Measurements from ENCODE around the gene CST8.

CST8 gene

GRCh38 chr20:23537030-23537429, 46.1 kb downstream of the CST8 start:
- H3K4me1 ChIP-seq (ENCODE audit: insufficient read depth, low read length), result no peaks in the 10 kb centered on the region
- H3K27ac ChIP-seq (ENCODE audit: low read length), result no peak overlapping the region
- H4K20me1 ChIP-seq (ENCODE audit: insufficient read depth, low read length), result no peaks in the 10 kb centered on the region
- no peaks in the 10 kb centered on the region for H3K36me3 ChIP-seq (ENCODE audit: insufficient read depth, low read length)
- peaks cover 9% of the 10 kb centered on the region for H3K27me3 ChIP-seq (ENCODE audit: insufficient read depth, low read length, poor library complexity)
- no peak overlapping the region for H3K4me2 ChIP-seq (ENCODE audit: insufficient read depth, low read length)
- H3K4me3 ChIP-seq (ENCODE audit: low read depth in 1 of 2, low read length in 2 of 2), result no peak overlapping the region
- ATAC-seq (ENCODE audit: insufficient read depth, low read depth), result no peak
- DNase-seq, result no peak
- H3K9ac ChIP-seq (ENCODE audit: low read depth, low read length), result no peak overlapping the region
- no peaks in the 10 kb centered on the region for H3K79me2 ChIP-seq (ENCODE audit: insufficient read depth, low read length)
- H3K9me3 ChIP-seq (ENCODE audit: insufficient read depth, low read length, severe bottlenecking), result no peaks in the 10 kb centered on the region
- TF ChIP-seq, protein P1, sequence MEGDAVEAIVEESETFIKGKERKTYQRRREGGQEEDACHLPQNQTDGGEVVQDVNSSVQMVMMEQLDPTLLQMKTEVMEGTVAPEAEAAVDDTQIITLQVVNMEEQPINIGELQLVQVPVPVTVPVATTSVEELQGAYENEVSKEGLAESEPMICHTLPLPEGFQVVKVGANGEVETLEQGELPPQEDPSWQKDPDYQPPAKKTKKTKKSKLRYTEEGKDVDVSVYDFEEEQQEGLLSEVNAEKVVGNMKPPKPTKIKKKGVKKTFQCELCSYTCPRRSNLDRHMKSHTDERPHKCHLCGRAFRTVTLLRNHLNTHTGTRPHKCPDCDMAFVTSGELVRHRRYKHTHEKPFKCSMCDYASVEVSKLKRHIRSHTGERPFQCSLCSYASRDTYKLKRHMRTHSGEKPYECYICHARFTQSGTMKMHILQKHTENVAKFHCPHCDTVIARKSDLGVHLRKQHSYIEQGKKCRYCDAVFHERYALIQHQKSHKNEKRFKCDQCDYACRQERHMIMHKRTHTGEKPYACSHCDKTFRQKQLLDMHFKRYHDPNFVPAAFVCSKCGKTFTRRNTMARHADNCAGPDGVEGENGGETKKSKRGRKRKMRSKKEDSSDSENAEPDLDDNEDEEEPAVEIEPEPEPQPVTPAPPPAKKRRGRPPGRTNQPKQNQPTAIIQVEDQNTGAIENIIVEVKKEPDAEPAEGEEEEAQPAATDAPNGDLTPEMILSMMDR (IDR thresholded peaks at IDR 0.05; ENCODE audit: borderline replicate concordance, extremely low read depth, low read length, poor library complexity, severe bottlenecking), result no peak
- TF ChIP-seq EZH2 (IDR thresholded peaks at IDR 0.05; ENCODE audit: borderline replicate concordance, low read depth, low read length, severe bottlenecking), result no peak
- no peak overlapping the region for H2AFZ ChIP-seq (ENCODE audit: low read depth, low read length)

DNA sequence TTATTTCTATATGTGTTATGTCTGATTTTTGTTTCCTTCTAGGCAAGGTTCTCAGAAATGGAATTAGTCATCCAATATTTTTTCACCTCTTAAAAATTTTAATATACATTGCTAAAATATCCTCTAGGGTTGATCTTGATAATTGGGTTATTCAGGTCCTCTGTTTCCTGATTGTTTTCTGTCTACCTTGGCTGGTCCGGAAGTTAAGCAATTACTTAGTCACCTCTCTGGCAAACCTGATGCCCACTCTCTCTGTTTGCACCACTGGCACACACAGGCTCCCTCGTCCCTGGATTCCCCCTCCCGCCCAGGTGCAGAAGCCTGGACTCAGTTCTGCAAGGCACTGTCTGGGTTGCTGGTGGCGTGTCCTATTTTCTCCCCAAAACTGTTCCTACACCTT, 49.7 kb downstream of the CST8 start:
- Histone ChIP-seq H3K4me1 (ENCODE audit: insufficient read depth, low read length) (no peaks in the 10 kb centered on the region), H3K9ac (ENCODE audit: low read depth, low read length) (no peak overlapping the region), H2AFZ (ENCODE audit: low read depth, low read length) (no peak overlapping the region), H3K36me3 (ENCODE audit: insufficient read depth, low read length) (no peaks in the 10 kb centered on the region), H3K27ac (ENCODE audit: low read length) (no peak overlapping the region), H3K27me3 (ENCODE audit: insufficient read depth, low read length, poor library complexity) (peaks cover 5% of the 10 kb centered on the region), H3K79me2 (ENCODE audit: insufficient read depth, low read length) (no peaks in the 10 kb centered on the region), H3K4me3 (ENCODE audit: low read depth in 1 of 2, low read length in 2 of 2) (no peak overlapping the region), H3K4me2 (ENCODE audit: insufficient read depth, low read length) (no peak overlapping the region), H4K20me1 (ENCODE audit: insufficient read depth, low read length) (no peaks in the 10 kb centered on the region), H3K9me3 (ENCODE audit: insufficient read depth, low read length, severe bottlenecking) (no peaks in the 10 kb centered on the region)
- ATAC-seq (ENCODE audit: insufficient read depth, low read depth) (no peak), DNase-seq (no peak)
- no peak for TF ChIP-seq EZH2 (IDR thresholded peaks at IDR 0.05; ENCODE audit: borderline replicate concordance, low read depth, low read length, severe bottlenecking)
- TF ChIP-seq, protein P1 (IDR thresholded peaks at IDR 0.05; ENCODE audit: borderline replicate concordance, extremely low read depth, low read length, poor library complexity, severe bottlenecking), result no peak

DNA sequence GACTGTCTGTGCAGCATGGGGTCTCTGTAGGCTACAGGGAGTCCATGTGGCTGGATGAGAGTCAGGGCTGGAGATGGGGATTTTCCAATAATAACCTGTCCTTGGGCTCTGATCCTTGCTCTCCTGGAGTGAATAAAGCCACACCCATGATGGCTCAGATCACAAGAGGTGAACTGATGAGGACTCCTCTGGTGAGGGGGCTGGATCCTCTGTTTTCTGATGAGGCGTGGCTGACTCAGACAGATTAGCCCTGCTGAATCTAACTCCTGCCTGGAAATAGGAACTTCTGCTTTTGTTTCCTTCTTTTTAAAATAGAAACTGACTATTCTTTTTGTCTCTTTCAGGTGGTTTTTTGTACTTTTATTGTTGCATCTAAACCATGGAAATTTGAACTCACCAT, 50.4 kb downstream of the CST8 start:
- no peak overlapping the region for H3K27ac ChIP-seq (ENCODE audit: low read length)
- no peaks in the 10 kb centered on the region for H3K9me3 ChIP-seq (ENCODE audit: insufficient read depth, low read length, severe bottlenecking)
- no peaks in the 10 kb centered on the region for H3K36me3 ChIP-seq (ENCODE audit: insufficient read depth, low read length)
- H3K27me3 ChIP-seq (ENCODE audit: insufficient read depth, low read length, poor library complexity), result peaks cover 5% of the 10 kb centered on the region
- no peak overlapping the region for H3K9ac ChIP-seq (ENCODE audit: low read depth, low read length)
- ATAC-seq (ENCODE audit: insufficient read depth, low read depth) (no peak), DNase-seq (no peak)
- H2AFZ ChIP-seq (ENCODE audit: low read depth, low read length), result no peak overlapping the region
- no peak for TF ChIP-seq EZH2 (IDR thresholded peaks at IDR 0.05; ENCODE audit: borderline replicate concordance, low read depth, low read length, severe bottlenecking)
- TF ChIP-seq, protein P1 (IDR thresholded peaks at IDR 0.05; ENCODE audit: borderline replicate concordance, extremely low read depth, low read length, poor library complexity, severe bottlenecking), result no peak
- H3K4me2 ChIP-seq (ENCODE audit: insufficient read depth, low read length), result no peak overlapping the region
- no peak overlapping the region for H3K4me3 ChIP-seq (ENCODE audit: low read depth in 1 of 2, low read length in 2 of 2)
- H3K79me2 ChIP-seq (ENCODE audit: insufficient read depth, low read length), result no peaks in the 10 kb centered on the region
- no peaks in the 10 kb centered on the region for H3K4me1 ChIP-seq (ENCODE audit: insufficient read depth, low read length)
- H4K20me1 ChIP-seq (ENCODE audit: insufficient read depth, low read length), result no peaks in the 10 kb centered on the region

DNA sequence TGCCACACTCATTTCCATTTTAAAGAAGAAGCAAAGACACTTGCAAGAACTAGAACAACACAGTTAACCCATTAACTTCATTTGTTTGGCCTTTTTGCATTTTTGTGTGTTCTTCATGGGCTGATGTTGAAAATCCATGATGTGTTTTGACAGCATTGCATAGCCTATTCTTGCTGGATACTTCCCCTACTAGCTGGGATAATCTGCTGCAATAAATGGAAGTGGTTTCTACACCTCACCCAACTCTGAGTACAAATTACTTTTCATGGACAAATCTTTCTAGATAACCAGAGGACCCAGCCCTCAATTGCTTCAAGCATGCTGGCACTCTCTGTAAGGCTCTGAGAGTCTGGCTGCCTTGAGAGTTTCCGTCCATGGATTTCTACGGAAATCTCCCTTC, 50.9 kb downstream of the CST8 start:
- H3K36me3 ChIP-seq (ENCODE audit: insufficient read depth, low read length), result no peaks in the 10 kb centered on the region
- H3K27me3 ChIP-seq (ENCODE audit: insufficient read depth, low read length, poor library complexity), result peaks cover 5% of the 10 kb centered on the region
- H3K79me2 ChIP-seq (ENCODE audit: insufficient read depth, low read length), result no peaks in the 10 kb centered on the region
- no peaks in the 10 kb centered on the region for H3K9me3 ChIP-seq (ENCODE audit: insufficient read depth, low read length, severe bottlenecking)
- H3K4me3 ChIP-seq (ENCODE audit: low read depth in 1 of 2, low read length in 2 of 2), result no peak overlapping the region
- H3K4me2 ChIP-seq (ENCODE audit: insufficient read depth, low read length), result no peak overlapping the region
- no peak for ATAC-seq (ENCODE audit: insufficient read depth, low read depth)
- no peaks in the 10 kb centered on the region for H4K20me1 ChIP-seq (ENCODE audit: insufficient read depth, low read length)
- H3K9ac ChIP-seq (ENCODE audit: low read depth, low read length), result no peak overlapping the region
- H3K27ac ChIP-seq (ENCODE audit: low read length), result no peak overlapping the region
- H2AFZ ChIP-seq (ENCODE audit: low read depth, low read length), result no peak overlapping the region
- H3K4me1 ChIP-seq (ENCODE audit: insufficient read depth, low read length), result no peaks in the 10 kb centered on the region
- no peak for DNase-seq
- TF ChIP-seq, protein P1 (IDR thresholded peaks at IDR 0.05; ENCODE audit: borderline replicate concordance, extremely low read depth, low read length, poor library complexity, severe bottlenecking), result no peak
- TF ChIP-seq EZH2 (IDR thresholded peaks at IDR 0.05; ENCODE audit: borderline replicate concordance, low read depth, low read length, severe bottlenecking), result no peak

All from DND-41 (cell line).